Central memory CD4-positive, alpha-beta T cell (primary cell): ENCODE results near the gene ANK2.

Source experiments
- DNase-seq: peaks from one replicate; pipeline ENCODE4 v3.0.0; 2022

Gene ANK2

GRCh38 chr4:113355550-113356371 is 306.3 kb downstream of the ANK2 start:
- DNase-seq, result peak; percentile 63

DNA sequence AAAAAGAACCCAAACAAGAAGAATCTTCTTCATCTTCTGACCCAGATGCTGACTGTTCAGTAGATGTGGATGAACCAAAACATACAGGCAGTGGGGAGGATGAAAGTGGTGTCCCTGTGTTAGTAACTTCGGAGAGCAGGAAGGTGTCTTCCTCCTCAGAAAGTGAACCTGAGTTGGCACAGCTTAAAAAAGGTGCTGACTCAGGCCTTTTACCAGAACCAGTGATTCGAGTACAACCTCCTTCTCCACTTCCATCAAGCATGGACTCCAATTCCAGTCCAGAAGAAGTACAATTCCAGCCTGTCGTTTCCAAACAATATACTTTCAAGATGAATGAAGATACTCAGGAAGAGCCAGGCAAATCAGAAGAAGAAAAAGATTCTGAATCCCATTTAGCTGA is 307.0 kb downstream of the ANK2 start:
- no peak for DNase-seq

GRCh38 chr4:113358784-113359183 is 309.3 kb downstream of the ANK2 start:
- DNase-seq, result no peak

DNA sequence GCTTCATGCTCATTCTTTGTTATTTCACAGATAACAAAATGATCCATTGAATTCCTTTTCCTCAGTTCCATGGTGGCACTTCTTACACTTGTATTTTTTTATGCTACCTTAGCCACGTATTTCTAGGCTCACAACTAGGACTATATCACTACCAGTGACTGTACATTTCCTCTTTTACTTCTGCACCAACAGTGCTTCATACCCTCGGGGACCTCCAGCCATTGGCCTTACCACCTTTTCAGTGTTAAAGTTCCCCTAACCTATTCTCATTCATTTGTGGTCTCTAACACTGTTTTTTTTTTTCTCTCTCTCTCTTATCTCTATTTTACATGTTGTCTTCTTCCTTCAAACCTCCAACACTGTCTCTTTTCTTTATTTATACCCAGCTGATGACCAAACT is 315.9 kb downstream of the ANK2 start:
- DNase-seq, result no peak

- no peak for DNase-seq
Observed at GRCh38 chr4:113368056-113368455, 318.6 kb downstream of the ANK2 start.

DNA sequence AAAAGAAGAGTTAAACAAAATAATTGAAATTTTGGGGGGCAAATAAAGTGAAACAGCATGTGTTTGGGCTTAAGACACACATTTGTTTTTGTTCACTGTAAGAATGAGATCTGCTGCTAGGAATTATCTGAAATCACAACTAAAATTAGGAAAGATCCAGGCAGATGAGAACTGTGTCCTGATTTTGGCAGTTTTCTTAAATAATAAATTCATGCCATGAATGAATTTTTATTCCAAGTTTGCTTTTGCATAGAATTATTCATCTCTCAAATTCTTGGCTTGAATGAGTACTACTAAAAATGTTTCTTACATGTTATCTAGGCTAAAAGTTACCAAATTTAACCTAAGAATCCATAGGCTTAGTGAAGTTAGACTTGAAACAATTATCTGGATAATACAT is 321.7 kb downstream of the ANK2 start:
- DNase-seq, result no peak

GRCh38 chr4:113375964-113376666 is 326.7 kb downstream of the ANK2 start:
- no peak for DNase-seq

GRCh38 chr4:113378836-113379235 is 329.4 kb downstream of the ANK2 start:
- no peak for DNase-seq

GRCh38 chr4:113382704-113383103 is 333.3 kb downstream of the ANK2 start:
- no peak for DNase-seq

- DNase-seq, result no peak
Observed at GRCh38 chr4:113383111-113383785, 333.8 kb downstream of the ANK2 start.

- DNase-seq, result no peak
Observed at GRCh38 chr4:113384600-113384999, 335.1 kb downstream of the ANK2 start.

GRCh38 chr4:113385281-113385899 is 335.9 kb downstream of the ANK2 start:
- no peak for DNase-seq

- no peak for DNase-seq
Observed at GRCh38 chr4:113389160-113389559, 339.7 kb downstream of the ANK2 start.

- no peak for DNase-seq
Observed at GRCh38 chr4:113390850-113391249, 341.4 kb downstream of the ANK2 start.

DNA sequence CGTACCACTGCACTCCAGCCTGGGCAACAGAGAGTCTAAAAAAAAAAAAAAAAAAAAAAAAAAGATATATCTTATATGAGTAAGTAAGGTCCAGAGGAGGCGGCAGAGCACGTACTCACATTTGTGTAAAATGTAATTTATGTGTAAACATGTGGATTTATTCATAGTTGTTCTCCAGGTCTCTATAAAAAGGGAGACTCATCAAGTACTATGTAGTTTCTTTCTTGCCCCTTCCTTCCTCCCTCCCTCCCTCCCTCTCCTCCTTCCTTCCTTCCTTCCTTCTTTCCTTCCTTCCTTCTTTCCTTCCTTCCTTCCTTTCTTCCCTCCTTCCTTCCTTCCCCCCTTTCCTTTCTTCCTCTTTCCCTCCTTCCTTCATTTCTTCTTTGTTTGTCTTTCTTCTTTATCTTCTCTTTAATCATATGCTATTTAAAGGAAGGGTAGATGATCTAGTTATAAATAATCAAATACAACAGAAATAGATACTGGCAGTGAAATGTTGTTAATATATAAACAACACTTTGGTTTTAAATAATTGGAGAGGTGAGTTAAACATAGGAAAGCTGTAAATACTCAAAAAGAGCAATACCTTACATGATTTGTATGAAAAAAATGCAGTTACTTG is 344.8 kb downstream of the ANK2 start:
- DNase-seq, result no peak

DNA sequence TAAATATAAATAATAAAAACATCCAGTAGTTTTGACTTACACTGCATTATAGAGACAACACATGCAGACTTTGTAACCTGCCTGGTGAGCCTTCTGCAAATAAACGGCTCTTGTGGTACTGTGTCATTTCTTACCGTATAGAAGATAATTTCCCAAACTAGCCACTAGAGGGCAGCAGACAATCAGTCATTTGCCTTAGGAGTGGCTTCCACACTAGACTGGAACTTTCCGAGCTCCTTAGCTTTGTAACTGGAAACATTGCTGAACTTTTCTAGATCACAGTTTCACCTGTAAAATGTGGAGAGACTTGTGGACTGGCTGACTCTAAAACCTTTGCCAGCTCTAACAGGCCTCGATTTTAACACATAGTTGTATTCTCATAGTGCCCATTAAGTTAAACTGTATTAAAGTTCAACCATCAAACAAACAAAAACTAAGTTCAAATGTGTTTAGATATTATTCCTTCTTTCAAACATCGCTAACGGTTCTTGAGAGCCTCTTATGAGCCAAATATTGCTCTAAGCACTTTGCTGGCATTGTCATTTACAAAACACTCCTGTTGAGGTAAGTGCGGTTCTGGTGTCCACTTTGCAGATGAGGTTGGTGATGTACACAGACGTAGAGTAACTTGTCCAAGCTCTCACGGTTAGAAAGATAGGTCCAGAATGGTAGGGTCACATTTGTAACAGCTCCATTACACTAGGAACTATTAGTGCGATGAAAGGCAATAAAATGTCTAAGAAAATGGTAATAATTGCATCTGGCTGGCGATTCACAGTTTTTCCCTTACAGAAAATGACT is 345.5 kb downstream of the ANK2 start:
- peak; percentile 68 for DNase-seq

- DNase-seq, result no peak
Observed at GRCh38 chr4:113397114-113397701, 347.8 kb downstream of the ANK2 start.

DNA sequence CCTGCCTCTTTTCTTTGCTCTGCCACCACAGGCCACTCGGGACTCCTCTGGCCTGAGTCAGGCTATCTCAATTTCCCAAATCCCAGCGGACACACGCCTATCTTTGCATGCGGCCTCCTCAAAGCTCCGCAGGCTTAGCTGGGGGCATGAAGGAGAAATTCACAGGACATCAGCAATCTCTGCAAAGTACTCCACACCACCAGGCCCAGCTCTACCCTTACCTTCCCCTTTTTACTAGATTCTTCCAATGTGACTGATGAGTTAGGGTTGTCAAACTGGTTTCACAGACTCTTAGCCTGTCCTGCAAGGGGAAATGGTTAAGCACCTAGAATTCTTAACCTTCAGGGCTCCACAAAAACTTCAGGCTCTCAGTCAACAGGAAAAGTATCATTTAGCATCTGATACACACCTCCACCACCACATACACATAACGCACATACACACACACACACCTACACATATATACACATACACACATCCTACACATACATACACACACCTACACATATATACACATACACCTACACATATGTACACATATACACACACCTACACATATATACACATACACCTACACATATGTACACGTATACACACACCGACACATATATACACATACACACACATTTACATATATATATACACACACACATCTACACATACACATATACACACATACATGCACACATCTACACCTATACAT is 349.1 kb downstream of the ANK2 start:
- DNase-seq, result no peak

- no peak for DNase-seq
Observed at GRCh38 chr4:113404167-113404571, 354.7 kb downstream of the ANK2 start.

DNA sequence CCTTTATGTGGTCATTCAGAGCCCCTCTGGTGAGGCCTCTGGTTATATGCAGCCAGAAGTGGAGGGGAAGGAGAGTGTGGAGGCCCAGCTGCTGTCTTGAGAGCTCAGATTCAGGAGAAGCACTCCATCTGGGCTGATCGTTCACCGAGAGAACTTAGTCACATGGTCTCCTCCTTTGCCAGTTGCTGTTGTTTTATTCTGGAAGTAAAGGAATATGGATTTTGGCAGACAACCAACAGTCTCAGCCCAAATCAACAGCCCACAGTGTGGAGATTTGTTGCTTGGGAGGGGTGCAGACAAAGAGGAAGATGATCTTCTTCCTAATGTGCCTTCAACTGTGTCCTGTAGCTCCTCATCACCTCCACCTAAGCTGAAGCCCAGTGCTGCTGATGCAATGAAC is 355.4 kb downstream of the ANK2 start:
- DNase-seq, result no peak
